Effector CD8-positive, alpha-beta T cell (primary cell): ENCODE measurements around the gene SCGB3A2.
"Not testable (repeated sequence)": the region's sequence is repeated elsewhere in the genome, so short reads cannot be mapped to it uniquely, and the experiment has no call there.

Experiments used
- DNase-seq: peaks from one replicate; lab custom pipeline; 2025; lab: John Stamatoyannopoulos, UW

The SCGB3A2 gene

DNA sequence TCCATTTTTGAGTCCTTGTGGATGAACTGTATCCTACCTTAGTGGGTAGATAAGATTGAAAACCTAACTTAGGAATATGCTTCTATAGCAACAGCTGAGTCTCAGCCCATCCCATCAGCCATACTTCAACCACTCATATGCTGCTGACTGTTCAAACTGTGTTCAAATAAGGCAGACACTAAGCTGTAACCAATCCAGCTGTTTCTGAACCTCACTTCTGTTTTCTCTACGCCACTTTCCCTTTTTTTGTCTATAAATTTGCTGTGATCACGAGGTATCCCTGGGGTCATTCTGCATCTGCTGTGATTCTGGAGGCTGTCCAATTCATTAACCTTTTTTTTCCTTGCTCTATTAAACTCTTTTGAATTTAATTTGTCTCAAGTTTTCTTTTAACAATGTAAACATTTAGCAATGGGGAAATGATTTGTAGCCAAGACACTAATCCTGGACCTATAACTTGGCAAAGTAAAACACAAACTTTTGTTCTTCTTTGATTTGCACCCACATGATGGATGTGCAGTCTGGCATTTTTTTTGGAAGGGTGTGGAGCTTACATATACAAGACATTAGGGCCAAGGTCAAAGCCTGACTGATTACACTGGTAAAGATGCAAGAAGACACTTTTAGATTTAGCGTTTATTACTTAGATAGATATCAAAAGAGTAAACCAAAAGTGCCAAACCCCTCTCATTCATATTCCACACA, 14.9 kb upstream of the SCGB3A2 start:
- no peak for DNase-seq

DNA sequence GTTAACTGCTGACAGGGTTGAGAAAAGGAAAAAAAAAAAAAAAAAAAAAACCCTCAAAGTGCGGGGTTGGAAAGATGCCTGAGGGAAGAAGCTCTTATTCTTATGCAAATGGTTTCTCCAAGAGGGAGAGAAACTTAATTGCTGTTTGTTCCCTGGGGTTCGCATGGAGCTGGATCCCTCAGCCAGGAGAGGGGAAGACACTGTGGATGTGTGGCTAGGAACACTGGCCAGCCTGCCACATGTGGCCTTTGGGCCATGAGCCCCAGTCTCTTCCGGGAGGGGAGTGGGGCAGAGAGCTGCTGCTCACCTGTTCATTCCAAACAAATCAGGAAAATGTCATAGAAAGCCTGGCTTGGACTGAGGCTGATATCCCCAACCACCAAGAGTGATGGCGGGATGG, 9.4 kb upstream of the SCGB3A2 start:
- no peak for DNase-seq

DNA sequence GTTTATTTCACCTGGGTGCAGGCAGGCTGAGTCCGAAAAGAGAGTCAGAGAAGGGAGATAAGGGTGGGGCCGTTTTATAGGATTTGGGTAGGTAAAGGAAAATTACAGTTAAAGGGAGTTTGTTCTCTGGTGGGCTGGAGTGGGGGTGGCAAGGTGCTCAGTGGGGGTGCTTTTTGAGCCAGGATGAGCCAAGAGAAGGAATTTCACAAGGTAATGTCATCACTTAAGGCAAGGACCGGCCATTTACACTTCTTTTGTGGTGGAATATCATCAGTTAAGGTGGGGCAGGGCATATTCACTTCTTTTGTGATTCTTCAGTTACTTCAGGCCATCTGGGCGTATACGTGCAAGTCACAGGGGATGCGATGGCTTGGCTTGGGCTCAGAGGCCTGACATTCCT, 8.6 kb upstream of the SCGB3A2 start:
- not testable (repeated sequence) for DNase-seq

DNA sequence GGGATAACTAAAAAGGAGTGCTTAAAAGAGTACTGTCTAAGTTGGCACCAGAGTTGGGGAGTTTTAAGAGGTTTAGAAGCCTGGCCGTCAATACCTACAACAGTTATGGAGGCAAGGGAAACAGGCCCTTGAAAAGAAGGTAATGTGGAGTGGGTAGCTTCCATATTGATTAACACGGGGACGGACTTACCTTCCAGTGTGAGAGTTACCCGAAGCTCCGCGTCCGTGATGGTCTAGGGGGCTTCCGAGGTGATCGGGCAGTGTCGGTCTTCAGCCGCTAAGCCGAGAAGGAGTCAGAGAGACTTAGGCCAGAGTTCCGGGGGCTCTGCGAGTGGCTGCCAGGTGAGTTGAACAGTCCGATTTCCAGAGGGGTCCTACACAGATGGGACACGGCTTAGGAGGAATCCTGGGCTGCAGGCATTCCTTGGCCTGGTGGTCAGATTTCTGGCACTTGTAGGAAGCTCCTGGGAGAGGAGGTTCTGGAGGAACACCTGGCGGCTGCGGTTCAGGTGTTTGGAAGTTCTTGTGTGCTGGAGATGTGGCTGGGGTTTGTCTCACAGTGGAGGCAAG, 6.4 kb upstream of the SCGB3A2 start:
- DNase-seq = not testable (repeated sequence)

DNA sequence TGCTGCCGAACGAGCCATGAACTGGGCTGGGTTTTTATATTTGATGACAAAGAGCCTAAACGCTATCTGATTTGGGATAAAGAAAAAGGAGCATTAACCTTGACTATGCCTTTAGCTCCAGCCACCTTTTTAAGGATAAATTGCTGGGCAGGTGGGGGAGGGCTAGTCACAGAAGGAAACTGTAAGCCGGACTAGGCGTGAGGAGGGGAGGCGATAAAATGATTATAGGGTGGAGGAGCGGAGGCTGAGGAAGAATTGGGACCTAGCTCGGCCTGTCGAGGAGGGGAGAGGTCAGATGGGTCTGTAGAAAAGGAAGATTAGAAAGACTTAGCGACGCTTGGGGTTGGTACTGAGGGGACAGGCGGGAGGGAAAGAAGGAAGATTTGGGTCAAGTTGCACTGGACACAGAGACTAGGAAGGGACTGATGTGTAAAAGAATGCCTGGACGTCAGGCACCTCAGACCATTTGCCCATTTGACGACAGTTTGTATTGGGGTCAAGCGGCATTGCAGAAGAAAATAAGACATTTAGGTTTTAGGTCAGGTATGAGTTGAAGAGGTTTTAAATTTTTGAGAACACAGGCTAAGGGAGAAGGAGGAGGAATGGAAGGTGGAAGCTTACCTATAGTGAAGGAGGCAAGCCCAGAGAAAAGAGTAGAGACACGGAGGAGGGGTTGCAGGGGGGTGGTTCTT, 5.6 kb upstream of the SCGB3A2 start:
- not testable (repeated sequence) for DNase-seq

DNA sequence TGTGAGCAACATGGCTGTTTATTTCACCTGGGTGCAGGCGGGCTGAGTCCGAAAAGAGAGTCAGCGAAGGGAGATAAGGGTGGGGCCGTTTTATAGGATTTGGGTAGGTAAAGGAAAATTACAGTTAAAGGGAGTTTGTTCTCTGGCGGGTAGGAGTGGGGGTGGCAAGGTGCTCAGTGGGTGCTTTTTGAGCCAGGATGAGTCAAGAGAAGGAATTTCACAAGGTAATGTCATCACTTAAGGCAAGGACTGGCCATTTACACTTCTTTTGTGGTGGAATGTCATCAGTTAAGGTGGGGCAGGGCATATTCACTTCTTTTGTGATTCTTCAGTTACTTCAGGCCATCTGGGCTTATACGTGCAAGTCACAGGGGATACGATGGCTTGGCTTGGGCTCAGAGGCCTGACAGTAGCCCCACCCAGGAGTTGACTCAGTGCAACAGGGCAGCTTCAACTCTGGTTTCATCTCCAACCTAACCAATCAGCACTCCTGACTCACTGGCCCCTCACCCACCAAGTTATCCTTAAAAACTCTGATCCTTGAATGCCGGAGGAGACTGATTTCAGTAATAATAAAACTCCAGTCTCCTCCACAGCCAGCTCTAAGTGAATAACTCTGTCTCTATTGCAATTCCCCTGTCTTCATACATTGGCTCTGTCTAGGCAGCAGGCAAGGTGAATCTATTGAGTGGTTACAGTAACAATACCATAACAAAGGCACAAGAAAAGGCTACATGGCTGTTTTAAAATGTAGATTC, 4.2 kb upstream of the SCGB3A2 start:
- not testable (repeated sequence) for DNase-seq

DNA sequence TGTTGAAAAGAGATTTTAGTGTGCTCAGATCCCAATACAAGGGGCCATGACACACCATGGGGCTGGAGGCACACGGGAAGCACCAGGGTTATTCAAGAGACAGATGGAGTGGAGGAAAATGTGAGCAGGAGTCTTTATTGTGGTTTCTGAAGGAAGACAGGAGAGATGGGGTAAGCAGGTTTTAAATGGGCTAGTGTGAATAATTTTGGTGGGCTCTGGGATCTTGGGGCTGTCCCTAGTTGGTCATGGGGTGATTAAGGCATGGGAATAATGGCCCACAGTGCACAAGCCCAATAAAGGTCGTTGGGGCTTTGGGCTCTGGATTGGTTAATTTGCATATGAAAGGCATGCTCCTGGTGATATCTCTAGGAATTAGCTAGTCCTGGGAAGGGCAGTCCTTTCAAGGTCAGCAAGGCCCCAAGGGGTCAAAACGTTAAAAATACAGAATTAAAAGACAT, 3.6 kb upstream of the SCGB3A2 start:
- DNase-seq = no peak

DNA sequence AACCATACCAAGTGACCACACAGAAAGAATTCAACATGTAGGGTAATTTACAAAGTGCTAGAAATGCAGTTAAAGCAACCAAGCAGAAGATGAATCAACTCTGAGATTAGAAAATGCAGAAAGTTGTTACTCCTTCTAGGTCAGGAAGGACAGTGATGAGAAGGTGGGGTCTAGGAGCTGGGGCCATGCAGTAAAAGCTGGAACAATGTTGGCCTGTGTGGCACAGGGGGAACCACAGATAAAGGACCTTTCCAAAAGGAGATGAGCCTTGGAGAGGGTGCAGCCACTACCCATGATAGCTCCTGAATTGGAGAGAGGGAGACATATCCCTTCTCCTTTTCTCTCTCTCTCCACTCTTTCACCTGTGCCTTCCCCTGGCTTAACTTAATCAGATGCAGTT, 2.4 kb upstream of the SCGB3A2 start:
- no peak for DNase-seq

DNA sequence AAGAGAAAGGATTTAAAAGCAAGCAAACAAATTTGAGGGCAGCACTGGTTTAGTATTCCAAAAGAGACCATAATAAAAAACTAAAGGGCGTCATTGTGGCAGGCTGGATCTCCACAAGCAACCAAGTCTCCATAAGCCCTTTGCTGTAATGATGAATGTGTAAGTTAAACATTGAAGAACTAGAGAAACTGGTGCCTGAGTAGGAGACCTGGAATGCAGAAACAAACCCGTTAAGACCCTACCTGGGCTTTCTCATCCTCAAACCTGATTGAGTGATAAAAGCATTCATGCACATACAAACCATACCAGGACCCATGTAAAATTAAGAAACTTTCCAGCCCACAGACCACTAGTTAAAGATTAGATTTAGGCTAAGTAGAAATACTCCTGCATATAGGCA, 1.9 kb upstream of the SCGB3A2 start:
- DNase-seq = no peak

DNA sequence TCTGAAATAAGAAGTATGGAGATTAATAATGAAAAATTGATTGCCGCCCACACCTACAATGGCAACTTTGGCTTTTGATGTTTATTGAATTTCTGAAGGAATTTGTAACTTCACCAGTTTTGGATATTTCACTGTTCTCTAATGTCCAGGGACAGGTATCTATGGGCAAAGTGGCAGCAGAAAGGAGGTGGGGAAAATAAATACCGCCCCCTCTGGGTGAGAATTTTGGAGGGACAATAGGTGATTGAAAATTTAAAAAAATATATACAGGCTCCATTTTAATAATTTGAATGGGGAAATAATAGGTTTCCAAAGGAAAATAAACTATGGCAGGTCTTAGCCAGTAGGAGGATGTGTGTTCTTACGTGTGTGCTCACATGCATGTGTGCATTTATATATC, 1.3 kb downstream of the SCGB3A2 start:
- DNase-seq = no peak

DNA sequence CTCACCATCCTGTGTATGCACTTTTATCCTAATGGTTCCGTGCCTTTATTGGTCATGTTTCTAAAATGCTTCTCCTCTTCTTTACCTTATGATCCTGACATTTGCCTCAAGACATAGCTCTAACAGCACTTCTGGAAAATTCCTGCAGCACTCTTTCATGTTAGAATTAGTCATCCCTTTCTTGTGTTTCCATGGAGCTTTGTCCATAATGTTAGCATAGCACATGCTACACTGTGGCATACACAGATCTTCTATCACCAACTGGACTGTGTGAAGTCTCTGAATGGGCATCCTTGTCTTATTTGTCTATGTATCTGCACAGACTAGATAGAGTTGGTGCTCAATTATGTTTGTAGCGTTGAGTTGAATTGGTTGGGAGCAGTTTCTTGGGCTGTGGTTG, 2.0 kb downstream of the SCGB3A2 start:
- no peak for DNase-seq

DNA sequence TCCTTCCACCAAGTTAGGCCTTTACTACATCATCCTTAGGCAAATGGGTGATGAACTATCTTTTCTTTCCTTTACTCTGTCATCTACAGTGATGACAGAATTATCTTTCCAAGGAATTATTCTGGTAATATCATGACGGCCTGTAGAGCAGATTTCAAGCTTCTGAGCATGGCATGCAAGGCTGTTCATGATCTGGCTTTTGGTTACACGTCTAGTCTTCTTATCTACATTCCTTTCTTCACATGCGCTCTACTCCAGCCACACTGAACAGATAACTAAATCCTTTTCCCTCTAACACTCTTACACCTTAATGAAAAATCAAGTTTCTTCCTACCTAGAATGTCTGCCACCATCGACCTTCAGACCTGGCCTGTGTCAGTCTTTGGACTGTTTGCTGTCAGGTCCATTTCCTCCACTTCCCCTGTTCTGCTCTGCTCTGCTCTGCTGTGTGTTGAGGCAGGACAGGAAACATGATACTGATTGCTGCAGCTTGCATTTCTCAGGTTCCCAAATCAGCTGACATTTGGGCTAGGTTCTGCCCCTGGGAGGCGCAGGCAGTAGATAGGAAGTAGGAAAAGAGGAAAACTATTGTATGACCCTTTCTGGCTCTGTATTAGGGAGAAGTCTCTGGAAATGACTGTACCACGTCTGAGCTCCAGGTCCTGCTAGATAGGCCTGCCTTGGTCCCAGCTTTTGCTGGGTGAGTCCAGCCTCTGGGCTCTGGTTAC, 4.2 kb downstream of the SCGB3A2 start:
- DNase-seq = no peak

DNA sequence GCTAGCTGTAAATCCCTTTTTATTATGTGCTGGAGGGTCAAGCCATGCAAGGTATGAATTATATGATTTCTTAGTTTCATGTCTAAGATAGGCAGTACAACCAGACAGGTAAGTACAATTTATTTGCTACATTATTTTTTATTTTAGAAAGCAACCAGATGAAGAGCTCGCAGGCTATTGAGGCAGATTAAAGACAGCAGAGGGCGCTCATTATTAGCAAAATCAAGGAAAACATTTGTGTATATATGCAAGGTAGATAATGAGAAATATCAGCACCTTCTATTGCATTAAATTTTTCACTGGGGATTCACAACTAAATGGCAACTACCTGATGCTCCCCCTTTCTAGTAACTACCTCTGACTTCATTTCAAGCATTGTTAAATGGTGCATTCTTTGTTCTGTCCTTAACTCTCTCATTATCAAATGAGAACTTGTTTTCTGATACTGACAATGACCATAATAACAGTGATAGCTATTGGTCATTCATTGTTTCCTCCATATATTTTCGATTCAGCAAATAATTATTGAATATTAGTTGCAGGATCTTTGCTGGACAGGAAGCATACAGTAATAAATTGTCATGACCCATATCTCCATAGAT, 8.6 kb downstream of the SCGB3A2 start:
- DNase-seq = no peak

DNA sequence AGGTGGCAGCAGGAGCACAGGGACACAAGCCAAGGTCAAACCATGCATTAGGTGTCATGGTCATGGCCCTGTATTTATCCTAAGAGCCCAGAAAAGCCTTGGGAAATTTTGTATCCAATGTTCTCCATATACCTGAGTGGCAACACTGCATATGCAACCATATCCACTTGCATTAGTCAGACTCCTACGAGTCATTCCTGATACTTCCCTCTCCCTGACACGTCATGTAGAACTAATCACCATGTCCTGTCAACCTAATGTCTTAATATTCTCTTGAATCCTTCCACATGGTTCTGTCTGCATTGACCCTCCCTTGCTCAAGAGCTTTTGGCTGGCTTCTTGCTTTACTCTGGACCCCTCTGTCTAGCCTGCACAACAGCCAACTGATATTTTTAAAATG, 9.4 kb downstream of the SCGB3A2 start:
- DNase-seq = no peak

DNA sequence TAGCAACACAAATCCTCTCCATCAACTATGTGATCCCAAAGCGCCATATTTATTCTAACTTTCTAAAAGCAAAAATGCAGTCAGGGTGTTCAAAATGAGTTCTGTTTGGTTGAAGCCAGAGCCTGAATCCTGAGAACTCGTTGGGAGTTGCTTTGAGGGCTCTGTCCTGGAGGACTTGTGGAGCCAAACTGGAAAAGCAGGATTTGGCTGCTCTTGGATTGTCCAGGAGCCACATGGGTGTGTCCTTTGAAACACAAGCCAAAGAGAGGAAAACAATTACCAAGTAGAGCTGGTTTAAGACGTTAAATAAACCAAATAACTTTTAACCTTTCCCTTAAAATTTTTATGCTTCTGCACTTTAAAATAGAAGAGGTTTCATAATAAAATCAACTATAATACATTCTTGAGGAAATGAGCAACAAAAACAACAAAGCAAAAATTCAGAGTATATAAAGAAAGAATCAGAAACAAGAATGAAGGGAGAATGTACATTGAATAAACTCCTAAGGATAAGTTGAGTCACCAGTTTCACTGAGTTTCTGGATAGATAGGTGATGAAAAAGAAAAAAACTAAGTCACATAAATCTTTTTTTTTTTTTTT, 14.3 kb downstream of the SCGB3A2 start:
- DNase-seq = no peak

DNA sequence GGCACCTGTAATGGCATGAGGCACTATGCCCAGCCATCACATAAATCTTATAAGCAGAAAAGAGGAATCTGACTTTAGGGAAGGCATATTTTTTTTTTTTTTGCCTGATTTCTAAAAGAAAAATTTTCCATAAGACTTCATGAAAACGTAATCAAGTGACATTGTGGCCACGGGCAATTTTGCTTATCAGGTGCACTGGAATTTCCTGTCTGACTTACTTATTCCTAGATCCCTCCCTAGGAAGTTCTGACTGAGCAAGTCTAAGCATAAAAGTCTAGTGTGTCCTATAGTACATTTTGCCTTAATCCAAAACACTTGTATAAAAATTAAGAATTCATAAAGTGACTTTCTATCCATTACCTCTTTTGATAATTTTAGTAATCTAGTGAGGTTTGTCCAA, 15.3 kb downstream of the SCGB3A2 start:
- DNase-seq = no peak

DNA sequence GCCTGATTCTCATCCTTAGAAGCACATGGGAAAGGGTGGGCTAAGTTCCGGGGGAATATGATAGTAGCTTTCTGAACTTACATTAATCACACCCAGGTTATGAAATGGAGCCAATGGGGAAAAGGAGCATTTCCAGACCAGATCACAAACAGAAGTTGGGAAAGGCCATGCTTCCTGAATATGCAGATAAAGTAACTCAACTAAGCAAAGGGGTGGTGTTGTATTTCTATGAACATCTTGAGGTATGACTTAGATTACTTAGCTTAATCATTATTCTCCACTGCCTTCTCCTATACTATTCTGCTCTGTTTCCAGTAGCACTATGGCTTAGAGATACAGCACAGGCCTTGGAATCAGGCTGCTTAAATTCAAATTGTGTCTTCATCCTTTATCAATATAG, 17.4 kb downstream of the SCGB3A2 start:
- no peak for DNase-seq

DNA sequence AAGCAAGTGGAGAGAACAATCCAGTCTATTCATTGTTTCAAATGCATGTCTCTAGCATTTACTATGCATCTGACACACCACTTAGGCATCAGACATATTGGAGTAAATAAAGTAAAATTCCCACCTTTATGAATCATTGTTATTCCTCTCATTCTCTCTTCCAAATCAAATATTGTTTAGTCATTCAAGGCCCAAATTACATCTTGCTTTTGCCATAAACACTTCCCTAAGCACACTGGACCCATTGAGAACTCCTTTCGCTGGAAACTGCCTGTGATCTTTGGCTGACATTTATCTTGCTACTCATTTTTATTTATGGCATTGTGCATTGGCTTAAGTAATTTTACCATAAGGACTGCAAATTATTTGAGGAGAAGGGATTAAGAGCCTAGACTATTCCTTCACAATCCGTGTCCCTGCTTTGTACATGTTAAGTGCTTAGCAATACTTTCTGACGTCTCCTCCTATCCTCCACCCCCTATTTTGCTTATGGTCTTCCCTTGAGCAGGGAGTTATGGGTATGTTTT, 20.4 kb downstream of the SCGB3A2 start:
- no peak for DNase-seq

DNA sequence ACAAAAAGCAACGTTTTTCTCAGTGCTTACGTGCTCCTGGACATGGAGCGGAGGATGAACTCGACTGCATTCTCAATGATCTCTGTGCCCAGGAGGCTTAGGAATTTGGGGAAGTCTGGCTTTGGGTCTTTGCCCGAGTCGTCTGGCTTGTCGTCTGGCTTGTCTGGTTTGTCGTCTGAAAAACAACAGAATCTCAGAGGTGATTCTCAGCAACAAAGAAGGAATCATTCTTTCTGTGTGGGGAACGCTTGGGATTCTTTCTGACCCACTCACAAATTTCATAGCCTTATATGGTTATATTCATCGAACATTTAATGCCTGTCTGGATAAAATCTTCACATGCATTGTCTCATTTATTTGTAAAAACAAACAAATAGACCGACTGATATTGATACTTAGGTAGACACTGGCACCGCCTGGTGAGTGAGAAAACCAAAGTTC, 23.1 kb downstream of the SCGB3A2 start:
- no peak for DNase-seq

DNA sequence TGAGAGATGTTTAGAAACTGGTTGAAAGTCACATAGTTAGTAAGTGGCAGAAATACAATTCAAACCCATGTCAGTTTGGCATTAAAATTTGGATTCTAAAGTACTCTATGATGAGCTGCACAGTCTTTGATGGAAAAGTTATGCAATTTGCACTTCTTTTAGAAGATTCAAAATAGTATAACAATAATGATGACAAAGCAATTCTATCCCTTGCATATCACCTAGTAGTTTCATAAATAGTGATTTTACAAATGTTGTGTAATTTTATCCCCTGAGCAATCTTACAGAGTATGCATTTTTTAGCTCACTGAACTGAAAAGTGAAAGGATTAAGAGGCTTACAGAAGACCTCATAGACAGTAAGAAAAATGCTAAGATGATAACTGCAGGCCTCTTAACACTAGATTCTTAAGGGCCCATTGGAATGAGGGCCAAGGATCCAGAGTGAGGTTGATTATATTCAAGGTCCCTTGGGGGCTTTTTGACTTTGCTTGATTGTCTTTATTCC, 24.2 kb downstream of the SCGB3A2 start:
- DNase-seq = no peak

DNA sequence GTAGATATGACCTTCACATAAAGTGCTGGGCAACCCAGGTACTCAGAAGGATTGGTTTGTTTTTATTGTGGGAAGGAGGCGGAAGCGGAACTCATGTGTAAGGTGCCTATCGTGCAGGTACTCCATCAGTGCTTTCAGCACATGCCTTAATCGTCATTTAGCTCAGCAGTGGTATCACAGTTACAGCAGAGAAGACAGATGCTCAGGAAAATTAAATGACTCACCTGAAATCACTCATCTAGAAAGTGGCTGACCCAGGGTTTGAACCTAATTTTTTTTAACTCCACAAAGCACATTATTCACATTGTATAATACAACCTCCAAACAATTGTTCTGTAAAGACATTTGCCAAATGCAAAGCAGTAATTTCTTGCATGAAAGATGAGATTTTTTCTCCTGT, 25.6 kb downstream of the SCGB3A2 start:
- DNase-seq = no peak
